HG03342 (cell line): ENCODE measurements around the gene ARHGAP24.
"Not testable (repeated sequence)": the region's sequence is repeated elsewhere in the genome, so short reads cannot be mapped to it uniquely, and the experiment has no call there.

Experiments
- ATAC-seq: cut with Tn5 transposase; IDR thresholded peaks from one replicate; pipeline ENCODE4 v1.9.1; 2021; ENCODE audit warnings: mild to moderate bottlenecking, moderate library complexity; ENCODE audit not compliant: unreplicated experiment

ARHGAP24 gene

DNA sequence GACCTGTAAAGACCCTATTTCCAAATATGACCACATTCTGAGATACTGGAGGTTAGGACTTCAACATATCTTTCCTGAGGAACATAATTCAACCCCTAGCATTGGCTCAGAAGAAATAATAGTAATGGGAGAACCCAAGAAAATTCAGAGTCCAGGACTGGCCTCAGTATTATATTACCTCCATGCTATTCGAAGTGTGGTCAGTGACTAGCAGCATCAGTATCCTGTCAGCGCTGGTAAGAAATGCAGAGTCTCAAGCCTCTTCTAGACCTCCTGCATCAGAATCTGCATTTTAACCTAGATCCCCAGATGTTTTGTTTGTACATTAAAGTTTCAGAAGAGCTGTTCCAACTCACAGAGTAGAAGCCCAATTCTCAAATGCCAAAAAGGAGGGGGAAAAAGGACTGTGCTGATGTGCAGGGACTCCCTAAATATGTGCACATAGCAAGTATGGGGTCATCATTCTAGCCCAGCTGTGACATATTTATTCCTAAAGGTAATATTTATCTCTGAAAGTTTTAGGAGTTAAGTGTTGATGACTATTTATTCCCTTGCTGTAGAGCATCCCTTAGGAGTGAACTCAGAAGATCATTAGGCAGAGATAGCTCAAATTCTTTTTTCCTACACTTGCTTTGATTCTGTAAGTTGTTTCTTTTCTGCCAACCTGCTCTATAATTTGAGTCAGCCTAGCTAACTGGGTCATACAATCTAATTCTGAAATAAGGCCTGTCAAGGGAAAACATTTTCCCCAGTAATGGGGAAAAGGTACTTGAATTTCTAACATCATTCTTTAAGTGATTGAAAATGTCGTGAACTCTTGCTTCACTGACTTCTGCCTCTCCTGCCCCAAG lies 361.9 kb downstream of the ARHGAP24 start:
- no peak for ATAC-seq

DNA sequence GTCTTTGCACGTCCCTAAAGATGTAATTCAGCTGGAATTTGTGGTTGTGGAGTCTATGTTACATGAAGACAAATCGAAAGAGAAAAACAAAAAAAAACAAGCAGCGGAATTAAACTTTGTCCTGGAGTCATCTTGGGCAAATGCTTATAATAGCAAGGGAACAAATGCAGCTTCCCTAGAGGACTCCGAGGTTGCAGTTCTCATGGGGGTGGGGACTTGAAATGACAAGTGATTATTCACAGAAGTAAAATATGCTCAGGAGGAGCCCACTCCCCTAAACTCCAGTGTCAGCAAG lies 362.4 kb downstream of the ARHGAP24 start:
- no peak for ATAC-seq

DNA sequence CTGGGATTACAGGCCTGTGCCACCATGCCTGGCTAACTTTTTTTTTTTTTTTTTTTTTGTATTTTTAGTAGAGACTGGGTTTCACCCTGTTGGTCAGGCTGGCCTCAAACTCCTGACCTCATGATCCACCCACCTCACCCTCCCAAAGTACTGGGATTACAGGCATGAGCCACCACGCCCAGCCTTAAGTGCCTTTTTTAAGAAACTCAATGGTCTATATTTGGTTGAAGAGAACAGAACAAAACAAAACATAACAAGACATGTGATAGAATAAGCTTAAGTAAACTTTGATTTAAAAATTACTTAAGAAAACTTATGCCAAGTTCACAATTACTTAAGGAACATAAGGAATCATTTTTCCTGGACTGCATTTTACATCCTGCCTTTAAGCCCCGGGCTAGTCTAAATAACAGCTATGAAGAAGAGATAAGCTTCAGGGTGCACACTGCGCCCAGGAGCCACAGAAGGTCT lies 365.1 kb downstream of the ARHGAP24 start:
- ATAC-seq = not testable (repeated sequence)

DNA sequence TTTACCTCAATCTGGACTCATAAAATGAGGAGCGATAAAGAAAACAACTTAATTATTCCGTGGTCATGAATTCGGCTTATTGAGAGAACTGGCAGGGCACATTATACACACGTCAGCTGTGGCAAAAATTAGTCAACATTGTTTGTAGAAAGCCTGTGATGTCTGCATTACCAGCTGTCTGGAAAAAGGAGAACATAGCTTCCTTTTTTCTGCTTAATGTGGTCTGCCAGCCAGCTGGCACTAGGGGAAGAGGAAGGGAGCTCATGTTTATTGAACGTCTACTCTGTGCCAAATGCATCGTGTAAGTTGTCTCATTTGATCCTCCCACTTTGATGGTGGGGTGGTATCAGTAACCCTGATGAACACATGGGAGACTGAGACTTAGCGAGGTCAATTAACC lies 367.6 kb downstream of the ARHGAP24 start:
- ATAC-seq = no peak

DNA sequence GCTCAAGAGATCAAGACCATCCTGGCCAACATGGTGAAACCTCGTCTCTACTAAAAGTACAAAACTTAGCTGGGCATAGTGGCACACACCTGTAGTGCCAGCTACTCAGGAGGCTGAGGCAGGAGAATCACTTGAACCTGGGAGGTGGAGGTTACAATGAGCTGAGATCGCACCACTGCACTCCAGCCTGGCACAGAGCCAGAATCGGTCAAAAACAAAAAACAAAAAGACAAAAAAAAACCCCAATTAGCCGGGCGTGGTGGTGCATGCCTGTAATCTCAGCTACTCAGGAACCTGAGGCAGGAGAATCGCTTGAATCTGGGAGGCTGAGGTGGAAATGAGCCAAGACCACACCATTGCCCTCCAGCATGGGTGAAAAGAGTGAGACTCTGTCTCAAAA lies 378.8 kb downstream of the ARHGAP24 start:
- ATAC-seq = not testable (repeated sequence)

- no peak for ATAC-seq
These were observed 379.6 kb downstream of the ARHGAP24 start for GRCh38 chr4:85854546-85854945.

GRCh38 chr4:85860066-85860740 lies 385.3 kb downstream of the ARHGAP24 start:
- ATAC-seq = no peak

GRCh38 chr4:85861064-85861765 lies 386.3 kb downstream of the ARHGAP24 start:
- ATAC-seq = no peak

- no peak for ATAC-seq
These were observed 387.9 kb downstream of the ARHGAP24 start for GRCh38 chr4:85862896-85863295.

DNA sequence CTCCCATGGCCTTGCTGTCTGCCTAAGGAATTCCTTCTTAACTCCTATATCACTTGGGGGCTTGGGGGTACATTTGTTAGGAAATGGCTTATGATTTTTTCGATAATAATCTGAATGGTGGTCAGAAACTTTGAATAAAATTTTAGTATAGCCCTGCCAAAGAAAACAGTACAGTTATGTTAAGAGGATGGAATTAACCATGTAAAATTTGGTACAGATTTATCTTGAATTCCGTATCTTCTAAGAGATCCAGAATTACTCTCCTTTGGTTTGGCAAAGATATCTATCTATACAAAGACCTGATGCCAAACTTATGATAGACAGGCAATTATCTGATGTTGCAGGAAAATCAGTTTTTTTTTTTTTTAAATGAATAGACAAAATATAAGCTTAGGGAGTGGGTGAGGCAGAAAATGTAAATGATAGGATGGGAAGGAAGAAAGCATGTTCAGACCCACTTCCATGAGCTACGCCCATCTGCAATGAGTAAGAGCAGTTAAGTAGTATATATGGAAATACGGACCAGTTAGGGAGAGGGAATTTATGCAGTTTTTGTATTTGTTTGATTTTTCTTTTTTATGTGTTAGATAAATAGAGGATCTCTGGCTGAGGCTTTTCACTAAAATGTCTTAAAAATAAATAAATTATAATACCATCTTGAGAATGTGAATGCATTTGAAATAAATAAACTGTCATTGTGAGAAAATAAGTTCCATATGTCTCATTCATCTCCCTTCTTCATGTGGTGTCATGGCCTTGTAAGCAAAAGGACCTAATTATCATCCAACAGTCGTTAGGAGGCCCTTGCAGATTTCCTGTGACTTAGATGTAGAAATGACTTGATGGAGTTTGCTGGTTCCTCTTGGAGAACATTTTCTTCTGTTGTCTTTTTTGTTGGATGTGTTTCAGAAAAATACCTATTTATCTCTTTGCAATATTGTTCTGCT lies 389.6 kb downstream of the ARHGAP24 start:
- no peak for ATAC-seq

GRCh38 chr4:85865256-85865655 lies 390.3 kb downstream of the ARHGAP24 start:
- ATAC-seq = no peak

DNA sequence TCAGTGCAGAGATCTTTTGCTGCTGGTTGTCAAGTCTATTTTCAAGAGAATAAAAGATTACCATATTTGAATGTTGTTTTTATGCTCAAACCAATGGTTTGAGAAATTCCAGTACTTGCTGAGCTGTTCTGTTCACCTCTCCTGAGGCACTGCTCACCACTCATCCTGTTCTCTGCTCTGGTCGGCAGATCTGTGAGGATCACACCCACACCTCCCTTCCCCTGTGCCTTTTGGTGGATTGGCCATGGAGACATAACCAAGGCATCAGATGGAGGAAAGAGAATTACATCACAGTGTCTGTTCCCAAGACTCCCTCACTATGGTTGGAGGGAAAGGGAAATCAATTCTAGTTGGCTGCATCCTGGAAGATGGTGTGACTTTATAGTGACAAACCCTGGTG lies 391.6 kb downstream of the ARHGAP24 start:
- ATAC-seq = no peak

- ATAC-seq = no peak
These were observed 392.3 kb downstream of the ARHGAP24 start for GRCh38 chr4:85867271-85867670.

DNA sequence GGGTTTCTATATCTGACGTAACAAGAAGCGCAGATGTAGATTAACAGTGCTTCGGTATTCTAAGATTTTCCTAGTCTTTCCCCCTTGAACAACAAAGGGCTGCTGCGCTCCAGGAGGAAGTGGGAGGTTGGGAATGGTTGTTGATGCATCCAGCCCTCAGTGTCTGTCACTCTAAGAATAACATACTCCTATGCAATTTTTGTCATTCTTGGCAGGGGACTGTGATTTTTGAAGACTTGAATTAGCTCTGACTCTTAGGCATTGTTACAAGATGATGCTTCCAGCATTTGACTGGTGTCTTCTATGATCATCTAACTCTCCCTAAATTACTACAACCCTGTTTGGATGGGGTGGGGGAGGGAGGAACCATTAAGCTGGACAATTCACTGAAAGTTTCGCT lies 394.2 kb downstream of the ARHGAP24 start:
- no peak for ATAC-seq

DNA sequence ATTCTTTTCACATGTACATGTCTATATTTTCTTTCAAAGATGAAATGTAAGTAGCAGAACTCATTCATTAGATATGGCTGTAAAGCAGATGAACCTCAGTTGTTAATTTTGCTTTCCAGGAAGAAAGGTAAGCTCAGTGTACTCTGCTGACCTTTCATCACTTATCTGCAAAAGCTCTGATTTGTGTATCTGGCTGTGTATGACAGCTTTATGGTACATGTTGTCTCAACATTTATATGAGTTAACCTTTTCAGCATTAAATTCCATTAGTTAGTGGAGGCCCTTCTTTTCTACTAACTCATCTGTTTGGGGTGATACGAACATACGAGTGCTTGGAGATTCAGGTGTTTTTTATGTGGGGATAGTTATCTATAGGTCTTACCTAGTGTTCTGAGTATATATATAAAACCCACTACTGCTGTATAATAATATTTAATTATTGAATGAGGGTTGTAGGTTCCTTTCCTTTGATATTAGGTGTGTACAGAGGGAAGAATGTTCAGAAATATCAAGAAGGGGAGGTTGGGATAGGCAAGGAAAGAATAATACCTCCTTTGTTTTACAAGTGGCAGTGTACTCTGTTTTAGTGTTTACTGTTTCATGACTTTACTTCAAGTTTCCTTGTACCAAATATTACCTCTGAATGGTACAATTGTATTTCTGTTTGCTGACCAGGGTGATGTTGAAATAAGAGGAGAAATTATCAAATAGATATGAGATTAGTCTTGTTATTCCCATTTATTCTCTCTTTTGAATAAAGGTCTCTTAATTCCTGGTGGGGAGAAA lies 395.5 kb downstream of the ARHGAP24 start:
- ATAC-seq = no peak

DNA sequence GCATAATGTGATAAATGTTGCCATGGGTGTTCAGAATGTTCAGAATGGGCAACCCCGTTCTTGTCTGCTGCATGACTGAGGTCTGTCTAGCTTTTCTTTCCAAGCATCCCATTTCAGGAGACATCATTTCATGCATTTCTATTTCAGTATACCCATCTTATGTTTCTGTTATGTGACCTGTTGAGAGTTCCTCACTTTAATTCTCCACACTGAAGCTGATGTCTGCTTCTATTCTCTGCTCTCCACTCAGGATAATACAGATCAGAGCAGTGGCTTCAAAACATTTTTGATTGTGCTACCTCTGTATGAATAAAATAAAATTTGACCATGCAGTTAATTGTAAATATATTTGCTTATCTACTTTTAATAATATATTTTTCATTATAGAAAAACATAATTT lies 398.6 kb downstream of the ARHGAP24 start:
- no peak for ATAC-seq

DNA sequence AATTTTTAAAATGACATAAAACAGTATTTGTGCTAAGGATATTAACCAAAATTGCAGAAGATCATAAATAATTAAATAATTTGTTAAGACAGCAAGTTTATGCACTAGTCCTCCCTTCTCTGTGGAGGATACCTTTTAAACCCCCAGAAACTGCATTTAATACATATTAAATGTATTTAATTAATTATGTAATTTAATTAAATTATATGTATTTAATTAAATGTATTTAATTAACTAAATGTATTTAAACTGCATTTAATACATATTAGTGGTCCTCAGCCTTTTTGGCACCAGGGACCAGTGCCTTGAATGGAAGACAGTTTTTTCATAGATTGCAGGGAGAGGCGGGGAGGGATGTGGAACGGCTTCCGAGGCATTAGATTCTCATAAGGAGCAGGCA lies 404.6 kb downstream of the ARHGAP24 start:
- no peak for ATAC-seq

DNA sequence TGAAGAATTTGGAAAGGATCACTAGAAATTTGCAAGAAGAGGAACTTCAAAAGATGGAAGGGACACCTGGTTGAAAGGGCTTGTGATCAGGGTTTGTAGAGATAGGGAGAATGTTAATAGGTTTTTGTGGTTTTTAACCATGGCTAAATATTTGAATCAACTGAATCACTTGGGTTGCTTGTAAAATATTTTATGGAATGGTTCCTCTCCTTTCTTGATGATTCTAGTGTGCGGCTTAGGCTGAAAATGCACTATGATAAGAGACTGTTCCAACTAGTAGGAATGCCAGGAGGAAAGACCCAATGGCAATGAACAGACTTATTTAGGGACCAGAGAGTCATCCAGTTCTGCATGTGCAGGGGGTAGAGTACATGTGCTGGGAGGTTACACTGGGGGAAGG lies 408.2 kb downstream of the ARHGAP24 start:
- no peak for ATAC-seq

DNA sequence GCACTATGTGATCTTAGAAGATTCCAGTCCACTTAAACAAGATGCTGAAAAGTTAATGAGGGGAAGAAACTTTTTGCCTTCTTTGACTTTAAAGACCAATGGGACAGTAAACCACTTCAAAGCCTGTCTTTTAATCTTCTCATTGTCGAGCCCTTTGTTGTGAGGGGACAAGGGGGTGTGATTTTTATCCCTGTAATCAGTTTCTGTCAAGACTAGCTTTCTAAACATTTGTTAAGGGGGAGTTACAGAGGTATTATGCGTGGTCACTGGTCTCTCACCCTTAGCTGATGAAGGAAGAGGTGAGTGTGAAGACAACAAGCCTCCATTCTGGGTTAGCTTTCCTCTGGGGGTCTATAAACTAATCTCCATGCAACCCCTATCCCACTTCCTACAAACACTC lies 409.3 kb downstream of the ARHGAP24 start:
- ATAC-seq = no peak

- no peak for ATAC-seq
These were observed 411.7 kb downstream of the ARHGAP24 start for GRCh38 chr4:85886665-85887064.
